C4-2B (cell line): ENCODE results near the gene CIB2.

Source experiments
- ZFX ChIP-seq: fragments of 450-650 bp; IDR thresholded peaks from 2 replicates; pipeline ENCODE4 v1.6.1; 2017
- TF ChIP-seq, protein P1 (sequence below): fragments of 450-650 bp; conservative IDR thresholded peaks from 2 replicates; pipeline ENCODE4 v1.5.1; 2017; ENCODE audit warnings: mild to moderate bottlenecking

GRCh38 chr15:78149068-78149804 is 18.0 kb upstream of the CIB2 start, which contains the start of gene IDH3A:
- TF ChIP-seq, protein P1, sequence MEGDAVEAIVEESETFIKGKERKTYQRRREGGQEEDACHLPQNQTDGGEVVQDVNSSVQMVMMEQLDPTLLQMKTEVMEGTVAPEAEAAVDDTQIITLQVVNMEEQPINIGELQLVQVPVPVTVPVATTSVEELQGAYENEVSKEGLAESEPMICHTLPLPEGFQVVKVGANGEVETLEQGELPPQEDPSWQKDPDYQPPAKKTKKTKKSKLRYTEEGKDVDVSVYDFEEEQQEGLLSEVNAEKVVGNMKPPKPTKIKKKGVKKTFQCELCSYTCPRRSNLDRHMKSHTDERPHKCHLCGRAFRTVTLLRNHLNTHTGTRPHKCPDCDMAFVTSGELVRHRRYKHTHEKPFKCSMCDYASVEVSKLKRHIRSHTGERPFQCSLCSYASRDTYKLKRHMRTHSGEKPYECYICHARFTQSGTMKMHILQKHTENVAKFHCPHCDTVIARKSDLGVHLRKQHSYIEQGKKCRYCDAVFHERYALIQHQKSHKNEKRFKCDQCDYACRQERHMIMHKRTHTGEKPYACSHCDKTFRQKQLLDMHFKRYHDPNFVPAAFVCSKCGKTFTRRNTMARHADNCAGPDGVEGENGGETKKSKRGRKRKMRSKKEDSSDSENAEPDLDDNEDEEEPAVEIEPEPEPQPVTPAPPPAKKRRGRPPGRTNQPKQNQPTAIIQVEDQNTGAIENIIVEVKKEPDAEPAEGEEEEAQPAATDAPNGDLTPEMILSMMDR, result no peak
- peak; percentile 94 for TF ChIP-seq ZFX
